Sigmoid colon (tissue), 7 donors: ENCODE results near the gene WIPF2. TPM values are rescaled to one million over a fixed set of nuclear protein-coding genes. Genes with fewer than 3 reads are reported as not detected.
A peak's percentile ranks its signal among the peaks of the same experiment; 100 is the strongest.

Experiments used
- DNase-seq: peaks from one replicate; pipeline ENCODE4 v3.0.0-alpha.2; 2019
- H3K27ac ChIP-seq, 4 donors: fragments of 200-600 bp; sonication (generic); one replicate each; pipeline ENCODE4 v1.5.1; 2016 to 2019; ENCODE audit warnings: mild to moderate bottlenecking in 1 of 4
- H3K27me3 ChIP-seq, 3 donors: fragments of 200-600 bp; sonication (generic); one replicate each; pipeline ENCODE4 v1.5.1; 2019; ENCODE audit warnings: mild to moderate bottlenecking in 1 of 3
- H3K36me3 ChIP-seq, 4 donors: fragments of 200-600 bp; sonication (generic); one replicate each; pipeline ENCODE4 v1.5.1; 2016 to 2019
- H3K4me1 ChIP-seq, 4 donors: fragments of 200-600 bp; sonication (generic); one replicate each; pipeline ENCODE4 v1.5.1; 2017 to 2019
- H3K4me3 ChIP-seq, 4 donors: fragments of 200-600 bp; sonication (generic); one replicate each; pipeline ENCODE4 v1.5.1; 2017 to 2019; ENCODE audit warnings: mild to moderate bottlenecking in 2 of 4, moderate library complexity in 1 of 4
- H3K9me3 ChIP-seq, 4 donors: fragments of 200-600 bp in 3 of 4; sonication (generic) in 3 of 4; one replicate each; pipeline versions ENCODE4 v1.5.1 to v1.6.1; 2013 to 2019
- CTCF ChIP-seq, 4 experiments: fragments of 450-650 bp in 3 of 4; fragments of 200-600 bp in 1 of 4; IDR thresholded peaks; one replicate each; pipeline ENCODE4 v1.5.1; 2016 to 2019; ENCODE audit warnings: antibody characterized with exemption in 4 of 4, mild to moderate bottlenecking in 3 of 4, moderate library complexity in 2 of 4
- EP300 ChIP-seq, 4 donors: sonication (generic); formaldehyde crosslinking; IDR thresholded peaks; one replicate each; pipeline ENCODE4 v1.6.1; 2017; ENCODE audit warnings: antibody characterized with exemption in 4 of 4
- POLR2A ChIP-seq, 2 donors: fragments of 450-650 bp; IDR thresholded peaks; one replicate each; pipeline ENCODE4 v1.6.1; 2016; ENCODE audit warnings: antibody characterized with exemption in 2 of 2, mild to moderate bottlenecking in 2 of 2, moderate library complexity in 2 of 2
- POLR2AphosphoS5 ChIP-seq, 4 donors: sonication (generic); formaldehyde crosslinking; IDR thresholded peaks; one replicate each; pipeline ENCODE4 v1.6.1; 2017; ENCODE audit warnings: antibody characterized with exemption in 4 of 4
- WGBS, 2 donors: extraction: QIAGEN DNeasy Blood & Tissue Kit; methylation state at CpG; one replicate each; pipeline ENCODE4 v1.1.7; 2013; 5-methylcytosine and 5-hydroxymethylcytosine counted together
- intact Hi-C: fragments of 100-400 bp; cut with DNase I; formaldehyde crosslinking; loops from one replicate; pipeline ENCODE4 v1.15.1; 2023
- polyA plus RNA-seq, 3 donors: library from polyadenylated mRNA; stranded (reverse); fragments of 200-250 nt; gene quantifications; one replicate each; pipeline ENCODE4 v1.2.3, GENCODE V29; 2013
- total RNA-seq, 4 donors: library from RNA; depleted of rRNA; stranded (reverse); fragments of >200 nt; gene quantifications; one replicate each; pipeline ENCODE4 v1.1.0, GENCODE V29; 2016
- donor health status: healthy with polysubstance abuse.
- donor health status: Bipolar disorder and iron deficiency.
- donor health status: healthy.

WIPF2 gene
- total and polyA plus RNA-seq, 7 donors, result 6.7 to 20.3 (median 10.2) TPM

GRCh38 chr17:40315206-40315605 lies 96.1 kb downstream of the WIPF2 start:
- peaks cover 0 to 96% (median 91%) of the 10 kb centered on the region in 4 donors for H3K4me1 ChIP-seq
- no peaks in the 10 kb centered on the region for H3K27me3 ChIP-seq
- intact Hi-C loops, result no loop called here
- H3K36me3 ChIP-seq, result no peaks in the 10 kb centered on the region
- H3K9me3 ChIP-seq, result no peaks in the 10 kb centered on the region
- no peak overlapping the region for H3K4me3 ChIP-seq
- 91 to 92% methylated on average over 3 of the region's 3 CpGs for WGBS, 2 donors
- H3K27ac ChIP-seq, result peak overlapping the region; percentile 93 to 98 (median 96)
- no peak for DNase-seq
- TF ChIP-seq POLR2AphosphoS5 (IDR thresholded peaks at IDR 0.05), result no peak
- TF ChIP-seq CTCF (IDR thresholded peaks at IDR 0.05), result no peak
- TF ChIP-seq EP300 (IDR thresholded peaks at IDR 0.05), result no peak
- TF ChIP-seq POLR2A (IDR thresholded peaks at IDR 0.05), result no peak

DNA sequence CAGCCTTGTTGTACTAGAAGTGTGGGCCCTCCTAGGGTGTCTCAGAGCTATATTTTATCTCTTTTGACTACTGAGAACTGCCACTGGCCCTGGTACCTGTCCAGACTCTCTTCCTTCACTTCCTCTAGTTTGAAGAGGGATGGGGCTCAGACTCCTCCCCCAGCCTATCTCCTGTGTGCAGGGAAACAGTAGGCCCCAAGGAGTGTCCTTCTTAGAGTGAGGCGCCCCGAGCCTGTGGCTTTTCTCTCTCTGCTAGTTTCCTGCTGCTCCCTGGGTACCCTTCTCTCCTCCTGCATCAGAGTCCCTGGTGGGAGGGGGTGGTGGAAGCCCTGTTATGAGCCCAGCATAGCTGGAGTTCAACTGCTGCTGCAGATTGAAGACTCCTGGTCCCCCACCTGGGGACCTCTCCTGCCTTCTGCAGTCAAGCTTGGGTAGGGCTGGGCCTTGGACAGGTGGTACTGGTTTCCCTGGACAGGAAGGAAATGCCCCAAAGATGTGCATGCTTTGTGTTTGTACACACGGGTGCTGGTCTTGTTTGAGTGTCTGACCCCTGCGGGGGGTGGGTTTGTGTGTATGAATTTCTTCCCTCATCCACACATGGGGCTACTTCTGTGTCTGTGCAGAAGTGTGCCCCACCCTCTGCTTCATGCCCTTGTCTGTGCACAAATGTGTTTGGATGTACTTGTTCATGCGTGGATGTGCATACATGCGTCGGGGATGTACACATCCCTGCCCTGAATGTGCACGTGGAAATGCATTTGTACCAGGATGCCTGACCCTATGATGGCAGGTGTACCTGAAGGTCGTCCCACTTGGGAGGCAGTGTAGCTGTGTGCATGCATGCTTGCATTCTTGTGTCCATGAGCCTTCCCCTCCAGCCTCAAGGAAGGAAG lies 96.8 kb downstream of the WIPF2 start:
- Histone ChIP-seq H3K36me3 (no peaks in the 10 kb centered on the region), H3K9me3 (no peaks in the 10 kb centered on the region), H3K4me1 (peaks cover 0 to 96% (median 92%) of the 10 kb centered on the region in 4 donors), H3K27me3 (no peaks in the 10 kb centered on the region), H3K4me3 (peak overlapping the region in 2 of 4 donors; percentile 87 to 98), H3K27ac (peak overlapping the region; percentile 93 to 98 (median 96))
- 47 to 52% methylated on average over 9 of the region's 9 CpGs for WGBS, 2 donors
- peak; percentile 64 for DNase-seq
- intact Hi-C loops, result no loop called here
- TF ChIP-seq POLR2A (IDR thresholded peaks at IDR 0.05), result no peak
- TF ChIP-seq POLR2AphosphoS5 (IDR thresholded peaks at IDR 0.05), result no peak
- TF ChIP-seq EP300 (IDR thresholded peaks at IDR 0.05), result no peak
- no peak for TF ChIP-seq CTCF (IDR thresholded peaks at IDR 0.05)

DNA sequence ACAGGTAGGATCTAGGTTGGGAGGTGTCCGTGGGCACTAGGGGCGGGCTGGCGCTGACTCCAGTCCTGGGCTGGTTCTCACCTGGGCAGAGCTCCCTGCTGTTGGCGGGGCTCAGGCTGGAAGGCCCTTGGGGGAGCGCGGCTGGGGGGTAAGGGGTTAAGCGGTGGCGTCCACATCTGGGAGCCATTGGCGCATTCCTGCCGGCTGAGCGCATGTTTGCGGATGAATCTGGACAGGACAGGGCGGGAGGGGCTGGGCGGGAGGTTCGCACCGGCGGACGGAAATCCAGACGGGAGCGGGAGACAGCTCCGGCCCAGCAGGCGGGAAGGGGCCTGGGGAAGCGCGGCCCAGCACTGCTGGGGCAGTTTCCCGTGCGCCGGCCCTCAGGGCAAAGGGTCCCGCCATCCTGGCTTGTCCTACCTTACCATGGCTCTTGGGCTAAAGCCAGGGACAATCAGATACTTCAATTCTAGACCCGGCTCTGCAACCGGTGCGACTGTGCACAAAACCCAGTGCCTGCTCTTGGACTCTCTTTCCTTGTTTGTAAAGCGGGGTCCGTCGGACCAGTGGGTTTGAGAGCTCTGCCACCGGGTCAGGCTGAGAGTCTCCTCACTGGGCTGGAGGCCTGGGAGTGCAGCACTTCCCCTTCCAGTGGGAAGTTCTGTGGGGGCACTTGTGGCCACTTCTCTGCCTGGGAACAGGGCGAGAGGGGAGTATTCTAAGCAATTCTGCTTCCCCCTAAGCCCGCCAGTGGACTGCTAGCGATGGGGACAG lies 97.7 kb downstream of the WIPF2 start:
- H3K9me3 ChIP-seq, result no peaks in the 10 kb centered on the region
- no peaks in the 10 kb centered on the region for H3K36me3 ChIP-seq
- peak overlapping the region in 3 of 4 donors; percentile 78 to 98 (median 87) for H3K4me3 ChIP-seq
- peaks cover 0 to 96% (median 92%) of the 10 kb centered on the region in 4 donors for H3K4me1 ChIP-seq
- DNase-seq, result peak; percentile 90
- intact Hi-C loops, result no loop called here
- H3K27ac ChIP-seq, result peak overlapping the region; percentile 93 to 98 (median 96)
- TF ChIP-seq EP300 (IDR thresholded peaks at IDR 0.05), result no peak
- peak in 3 of 4 donors; percentile 71 to 74 (median 72) for TF ChIP-seq POLR2AphosphoS5 (IDR thresholded peaks at IDR 0.05)
- no peak for TF ChIP-seq CTCF (IDR thresholded peaks at IDR 0.05)
- TF ChIP-seq POLR2A (IDR thresholded peaks at IDR 0.05), result peak; percentile 11 to 15
- WGBS, 2 donors, result 12 to 43% methylated on average over 38 of the region's 38 CpGs
- H3K27me3 ChIP-seq, result no peaks in the 10 kb centered on the region

GRCh38 chr17:40317345-40317873 lies 98.3 kb downstream of the WIPF2 start:
- peaks cover 0 to 96% (median 92%) of the 10 kb centered on the region in 4 donors for H3K4me1 ChIP-seq
- TF ChIP-seq POLR2A (IDR thresholded peaks at IDR 0.05) (no peak), CTCF (IDR thresholded peaks at IDR 0.05) (peak in 3 of 4 experiments; percentile 25 to 61 (median 41))
- H3K27ac ChIP-seq, result peak overlapping the region; percentile 93 to 98 (median 96)
- H3K36me3 ChIP-seq, result no peaks in the 10 kb centered on the region
- WGBS, 2 donors, result 2 to 10% methylated on average over 6 of the region's 6 CpGs
- peak overlapping the region; percentile 78 to 98 (median 85) for H3K4me3 ChIP-seq
- DNase-seq, result peak; percentile 81
- H3K9me3 ChIP-seq, result no peaks in the 10 kb centered on the region
- intact Hi-C loops, result no loop called here
- no peaks in the 10 kb centered on the region for H3K27me3 ChIP-seq
